WERI-Rb-1 (cell line): ENCODE measurements around the gene AOPEP.

Source experiments
- DNase-seq: peaks from one replicate; pipeline ENCODE4 v3.0.0-alpha.2; 2020
- H3K27ac ChIP-seq: fragments of 250-450 bp; sonication (Bioruptor Pico); 2 replicates; pipeline ENCODE4 v1.5.1; 2020; ENCODE audit warnings: mild to moderate bottlenecking, moderate library complexity
- H3K27me3 ChIP-seq: fragments of 250-450 bp; sonication (Bioruptor Pico); 2 replicates; pipeline ENCODE4 v1.5.1; 2021; ENCODE audit warnings: mild to moderate bottlenecking, low read depth, moderate library complexity; ENCODE audit not compliant: insufficient read depth, severe bottlenecking
- H3K36me3 ChIP-seq: fragments of 250-450 bp; sonication (Bioruptor Pico); 2 replicates; pipeline ENCODE4 v1.5.1; 2020; ENCODE audit warnings: mild to moderate bottlenecking, moderate library complexity
- H3K4me3 ChIP-seq: 2 replicates; pipeline ENCODE4 v1.5.1; 2011; ENCODE audit warnings: low read depth, mild to moderate bottlenecking, control low read depth, low read length
- H3K9me3 ChIP-seq: fragments of 250-450 bp; sonication (Bioruptor Pico); 2 replicates; pipeline ENCODE4 v1.5.1; 2021; ENCODE audit warnings: mild to moderate bottlenecking, moderate library complexity; ENCODE audit not compliant: severe bottlenecking
- TF ChIP-seq, protein P1 (sequence below): IDR thresholded peaks from 2 replicates; pipeline ENCODE4 v1.5.1; 2011; ENCODE audit warnings: low read depth, mild to moderate bottlenecking, control low read depth, inconsistent platforms, low read length

The AOPEP gene

DNA sequence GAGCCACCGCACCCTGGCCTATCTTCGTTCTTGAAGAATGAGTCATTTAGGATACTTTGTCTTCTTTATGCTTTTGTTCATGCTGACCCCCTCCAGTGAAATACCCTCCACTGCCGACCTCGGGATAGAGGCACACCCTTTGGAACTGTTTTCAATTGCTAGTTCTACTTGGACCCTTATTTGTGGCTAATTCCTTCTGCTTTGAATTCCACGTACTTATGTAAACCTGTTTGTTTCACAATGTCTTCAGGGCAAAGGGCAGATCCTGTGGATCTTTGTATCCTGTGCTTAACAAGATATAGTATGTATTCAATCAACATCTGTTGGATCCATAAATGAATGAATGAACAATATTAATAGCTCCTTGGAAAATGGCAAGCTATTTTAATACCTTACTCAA, 19.6 kb upstream of the AOPEP start:
- Histone ChIP-seq H3K4me3 (no peak overlapping the region), H3K27me3 (no peaks in the 10 kb centered on the region), H3K9me3 (no peaks in the 10 kb centered on the region), H3K27ac (no peak overlapping the region), H3K36me3 (no peaks in the 10 kb centered on the region)
- TF ChIP-seq, protein P1, sequence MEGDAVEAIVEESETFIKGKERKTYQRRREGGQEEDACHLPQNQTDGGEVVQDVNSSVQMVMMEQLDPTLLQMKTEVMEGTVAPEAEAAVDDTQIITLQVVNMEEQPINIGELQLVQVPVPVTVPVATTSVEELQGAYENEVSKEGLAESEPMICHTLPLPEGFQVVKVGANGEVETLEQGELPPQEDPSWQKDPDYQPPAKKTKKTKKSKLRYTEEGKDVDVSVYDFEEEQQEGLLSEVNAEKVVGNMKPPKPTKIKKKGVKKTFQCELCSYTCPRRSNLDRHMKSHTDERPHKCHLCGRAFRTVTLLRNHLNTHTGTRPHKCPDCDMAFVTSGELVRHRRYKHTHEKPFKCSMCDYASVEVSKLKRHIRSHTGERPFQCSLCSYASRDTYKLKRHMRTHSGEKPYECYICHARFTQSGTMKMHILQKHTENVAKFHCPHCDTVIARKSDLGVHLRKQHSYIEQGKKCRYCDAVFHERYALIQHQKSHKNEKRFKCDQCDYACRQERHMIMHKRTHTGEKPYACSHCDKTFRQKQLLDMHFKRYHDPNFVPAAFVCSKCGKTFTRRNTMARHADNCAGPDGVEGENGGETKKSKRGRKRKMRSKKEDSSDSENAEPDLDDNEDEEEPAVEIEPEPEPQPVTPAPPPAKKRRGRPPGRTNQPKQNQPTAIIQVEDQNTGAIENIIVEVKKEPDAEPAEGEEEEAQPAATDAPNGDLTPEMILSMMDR = no peak
- no peak for DNase-seq

DNA sequence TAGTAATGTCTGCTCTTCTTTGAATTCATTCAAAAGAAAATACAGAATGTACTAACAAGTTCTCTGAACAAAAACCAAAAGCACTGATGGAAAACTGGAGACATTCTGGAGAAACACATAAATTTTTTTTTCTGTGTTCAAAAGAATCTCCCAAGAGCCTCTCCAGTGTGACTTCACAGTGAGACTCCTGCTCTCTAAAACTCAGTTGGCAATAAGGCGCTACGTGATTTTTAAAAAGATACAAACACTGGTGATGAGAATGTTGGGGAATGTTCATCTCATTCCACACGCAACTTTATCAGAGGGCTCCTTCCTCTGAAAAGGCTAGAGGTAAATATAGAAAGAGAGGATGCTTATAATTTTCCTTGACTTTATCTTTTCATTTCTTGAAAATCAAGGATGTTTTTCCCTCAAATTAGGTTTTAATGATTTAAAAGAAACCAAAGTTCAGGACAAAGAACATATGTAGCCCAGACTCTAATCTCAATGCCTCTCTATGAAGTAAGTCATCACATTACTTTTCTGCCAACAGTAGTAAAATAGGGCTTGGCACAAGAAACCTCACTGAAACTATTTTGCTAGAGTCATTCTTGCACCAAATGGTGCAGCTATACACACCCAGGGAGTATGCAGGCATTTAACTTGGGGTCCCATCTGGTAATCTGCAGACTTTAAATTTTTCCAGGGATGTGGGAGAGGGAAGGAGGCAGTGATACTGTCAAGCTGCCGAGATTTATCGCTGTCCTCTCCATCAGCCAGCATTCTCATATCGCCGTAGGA, 12.9 kb upstream of the AOPEP start:
- no peaks in the 10 kb centered on the region for H3K9me3 ChIP-seq

DNA sequence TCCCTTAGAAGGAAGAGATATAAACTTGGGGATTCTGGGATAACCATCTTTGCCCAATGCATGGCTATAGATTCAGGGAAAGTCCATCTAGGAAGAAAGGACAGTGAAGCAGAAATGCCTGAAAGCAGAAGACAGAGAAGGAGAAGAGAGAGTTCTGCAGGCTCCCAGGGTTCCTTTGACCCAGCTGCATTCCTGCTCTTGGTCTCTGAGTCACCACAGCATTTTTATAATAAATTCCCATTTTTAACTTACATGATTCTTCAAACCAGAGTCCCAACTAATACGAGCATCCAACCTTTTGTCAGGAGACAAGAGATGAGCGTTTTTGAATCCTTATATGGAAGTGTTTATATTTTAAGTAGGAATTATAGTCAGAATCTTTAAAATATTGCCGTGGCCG, 12.0 kb upstream of the AOPEP start:
- TF ChIP-seq, protein P1 = no peak
- DNase-seq = no peak
- H3K4me3 ChIP-seq = no peak overlapping the region

More for the DNA sequence above, 12.9 kb upstream of the AOPEP start:
- TF ChIP-seq, protein P1 = no peak
- DNase-seq = no peak
- H3K36me3 ChIP-seq = no peaks in the 10 kb centered on the region
- H3K27me3 ChIP-seq = no peaks in the 10 kb centered on the region
- H3K4me3 ChIP-seq = no peak overlapping the region
- no peak overlapping the region for H3K27ac ChIP-seq

DNA sequence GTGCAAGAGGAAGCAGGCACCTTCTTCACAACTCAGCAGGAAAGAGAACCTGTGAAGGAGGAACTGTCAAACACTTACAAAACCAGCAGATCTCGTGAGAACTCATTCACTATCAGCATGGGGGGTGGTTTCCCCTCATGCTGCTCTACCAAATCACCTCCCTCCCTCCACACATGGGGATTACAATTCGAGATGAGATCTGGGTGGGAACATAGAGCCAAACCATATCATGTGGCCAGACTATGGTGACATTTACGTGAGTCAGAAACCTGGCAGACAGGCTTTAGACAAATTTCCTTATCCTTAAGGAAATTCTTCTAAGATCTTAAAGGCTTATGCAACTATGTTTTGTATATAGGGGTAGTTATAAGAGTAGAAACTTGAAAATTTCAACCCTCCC, 8.7 kb upstream of the AOPEP start:
- no peaks in the 10 kb centered on the region for H3K9me3 ChIP-seq
- H3K4me3 ChIP-seq = no peak overlapping the region
- H3K27me3 ChIP-seq = no peaks in the 10 kb centered on the region
- H3K36me3 ChIP-seq = no peaks in the 10 kb centered on the region
- no peak overlapping the region for H3K27ac ChIP-seq
- TF ChIP-seq, protein P1 = no peak
- no peak for DNase-seq

More for the DNA sequence above, 12.0 kb upstream of the AOPEP start:
- Histone ChIP-seq H3K36me3 (no peaks in the 10 kb centered on the region), H3K9me3 (no peaks in the 10 kb centered on the region), H3K27me3 (no peaks in the 10 kb centered on the region), H3K27ac (no peak overlapping the region)

DNA sequence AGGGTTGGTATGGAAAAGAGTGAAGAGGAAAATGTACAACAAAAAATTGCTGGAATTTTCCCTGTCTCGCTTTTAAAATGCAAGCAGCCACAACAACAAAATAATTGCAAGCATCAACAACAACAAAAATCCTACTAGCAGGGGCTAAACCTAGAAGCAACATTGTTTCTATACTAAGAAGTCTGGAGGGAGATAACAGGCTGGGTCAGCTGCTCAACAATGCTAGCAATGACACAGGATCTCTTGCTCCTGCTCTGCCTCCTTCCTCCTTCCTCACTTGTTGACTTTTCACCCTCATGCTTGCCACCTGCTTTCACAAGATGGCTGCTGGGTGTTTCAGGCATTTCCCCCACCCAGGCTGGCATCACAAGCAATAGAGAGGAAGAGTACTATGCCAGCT, 7.6 kb upstream of the AOPEP start:
- no peak overlapping the region for H3K27ac ChIP-seq
- H3K4me3 ChIP-seq = no peak overlapping the region
- no peaks in the 10 kb centered on the region for H3K27me3 ChIP-seq
- TF ChIP-seq, protein P1 = no peak
- H3K9me3 ChIP-seq = no peaks in the 10 kb centered on the region
- no peak for DNase-seq
- H3K36me3 ChIP-seq = no peaks in the 10 kb centered on the region

DNA sequence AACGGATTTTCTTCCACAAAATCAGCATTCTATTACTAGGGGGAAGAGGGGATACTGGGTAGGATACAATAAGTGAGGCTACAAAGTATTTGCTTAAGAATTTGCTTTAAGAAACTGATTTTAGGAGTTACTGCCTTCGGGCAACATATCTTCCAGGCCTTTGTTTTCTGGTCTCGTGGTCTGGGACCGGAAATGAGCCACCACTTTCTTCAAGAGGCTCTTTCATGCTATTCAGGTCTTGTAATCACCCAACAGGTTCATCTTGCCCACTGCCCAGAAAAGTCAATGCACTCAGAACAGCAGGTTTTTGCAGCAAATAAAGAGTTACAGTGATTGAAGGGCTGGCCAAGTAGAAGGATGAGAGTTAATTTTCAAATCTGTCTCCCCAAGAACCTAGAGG, 6.6 kb upstream of the AOPEP start:
- Histone ChIP-seq H3K27ac (no peak overlapping the region), H3K9me3 (no peaks in the 10 kb centered on the region), H3K27me3 (no peaks in the 10 kb centered on the region), H3K36me3 (no peaks in the 10 kb centered on the region), H3K4me3 (no peak overlapping the region)
- TF ChIP-seq, protein P1 = no peak
- no peak for DNase-seq
